IPS-11a (cell line): ENCODE measurements around the gene RGS12.

Experiments
- H3K4me3 ChIP-seq: one replicate; pipeline ENCODE4 v1.5.1; 2013; ENCODE audit warnings: low read depth, low read length, control low read depth

Gene RGS12

GRCh38 chr4:3269991-3270611, 22.7 kb upstream of the RGS12 start:
- H3K4me3 ChIP-seq, result no peak overlapping the region

- H3K4me3 ChIP-seq, result no peak overlapping the region
Observed at GRCh38 chr4:3271131-3271530, 21.7 kb upstream of the RGS12 start.

GRCh38 chr4:3276986-3277385, 15.8 kb upstream of the RGS12 start:
- H3K4me3 ChIP-seq, result no peak overlapping the region

GRCh38 chr4:3280466-3280865, 12.4 kb upstream of the RGS12 start:
- H3K4me3 ChIP-seq, result no peak overlapping the region

- no peak overlapping the region for H3K4me3 ChIP-seq
Observed at GRCh38 chr4:3283483-3283882, 9.3 kb upstream of the RGS12 start.

- no peak overlapping the region for H3K4me3 ChIP-seq
Observed at GRCh38 chr4:3283916-3284315, 8.9 kb upstream of the RGS12 start.

GRCh38 chr4:3284734-3285557, 7.9 kb upstream of the RGS12 start:
- H3K4me3 ChIP-seq, result no peak overlapping the region

GRCh38 chr4:3285558-3286334, 7.1 kb upstream of the RGS12 start:
- no peak overlapping the region for H3K4me3 ChIP-seq

- H3K4me3 ChIP-seq, result no peak overlapping the region
Observed at GRCh38 chr4:3286335-3287175, 6.3 kb upstream of the RGS12 start.

- H3K4me3 ChIP-seq, result no peak overlapping the region
Observed at GRCh38 chr4:3287271-3287971, 5.4 kb upstream of the RGS12 start.

- no peak overlapping the region for H3K4me3 ChIP-seq
Observed at GRCh38 chr4:3287972-3288570, 4.8 kb upstream of the RGS12 start.

- no peak overlapping the region for H3K4me3 ChIP-seq
Observed at GRCh38 chr4:3288571-3289094, 4.2 kb upstream of the RGS12 start.

GRCh38 chr4:3290476-3290875, 2.3 kb upstream of the RGS12 start:
- no peak overlapping the region for H3K4me3 ChIP-seq

GRCh38 chr4:3290889-3291321, 1.9 kb upstream of the RGS12 start:
- H3K4me3 ChIP-seq, result no peak overlapping the region

GRCh38 chr4:3291411-3291968, 1.3 kb upstream of the RGS12 start:
- peak overlapping the region; percentile 61 for H3K4me3 ChIP-seq

GRCh38 chr4:3291969-3292570, 751 bp upstream of the RGS12 start:
- peak overlapping the region; percentile 61 for H3K4me3 ChIP-seq

GRCh38 chr4:3293401-3294391, 875 bp downstream of the RGS12 start:
- H3K4me3 ChIP-seq, result peak overlapping the region; percentile 50
